Left hindlimb (tissue), 1 donor: ENCODE results near the gene KCNK4.

Experiments used
- DNase-seq: peaks from one replicate; pipeline ENCODE4 v3.0.0-alpha.2; 2018

Gene KCNK4

GRCh38 chr11:64254326-64254725, 36.8 kb upstream of the KCNK4 start:
- no peak for DNase-seq

- no peak for DNase-seq
Measured at GRCh38 chr11:64255135-64256128, 35.7 kb upstream of the KCNK4 start.

- no peak for DNase-seq
Measured at GRCh38 chr11:64256300-64256699, 34.8 kb upstream of the KCNK4 start.

- no peak for DNase-seq
Measured at GRCh38 chr11:64258356-64258755, 32.7 kb upstream of the KCNK4 start.

- no peak for DNase-seq
Measured at GRCh38 chr11:64258946-64259532, 32.1 kb upstream of the KCNK4 start.

- DNase-seq = no peak
Measured at GRCh38 chr11:64259533-64260067, 31.5 kb upstream of the KCNK4 start.

GRCh38 chr11:64260147-64260708, 30.9 kb upstream of the KCNK4 start:
- no peak for DNase-seq

GRCh38 chr11:64261556-64262080, 29.5 kb upstream of the KCNK4 start:
- no peak for DNase-seq

GRCh38 chr11:64262271-64263002, 28.7 kb upstream of the KCNK4 start:
- no peak for DNase-seq

- DNase-seq = no peak
Measured at GRCh38 chr11:64263021-64263946, 27.8 kb upstream of the KCNK4 start.

GRCh38 chr11:64263947-64264317, 27.2 kb upstream of the KCNK4 start:
- DNase-seq = no peak

GRCh38 chr11:64264371-64264852, 26.7 kb upstream of the KCNK4 start:
- DNase-seq = no peak

GRCh38 chr11:64265176-64266160, 25.6 kb upstream of the KCNK4 start:
- DNase-seq = no peak

- no peak for DNase-seq
Measured at GRCh38 chr11:64266339-64266738, 24.8 kb upstream of the KCNK4 start.

GRCh38 chr11:64267207-64267945, 23.7 kb upstream of the KCNK4 start:
- DNase-seq = no peak

- peak; percentile 77 for DNase-seq
Measured at GRCh38 chr11:64268025-64268892, 22.8 kb upstream of the KCNK4 start.

- DNase-seq = peak; percentile 73
Measured at GRCh38 chr11:64268893-64269539, 22.1 kb upstream of the KCNK4 start.
